GM19397 (cell line): ENCODE results near the gene YPEL1.
"Not testable (repeated sequence)": the region's sequence is repeated elsewhere in the genome, so short reads cannot be mapped to it uniquely, and the experiment has no call there.

Source experiments
- ATAC-seq: cut with Tn5 transposase; IDR thresholded peaks from one replicate; pipeline ENCODE4 v1.9.1; 2021; ENCODE audit warnings: mild to moderate bottlenecking, moderate library complexity; ENCODE audit not compliant: unreplicated experiment

The YPEL1 gene

DNA sequence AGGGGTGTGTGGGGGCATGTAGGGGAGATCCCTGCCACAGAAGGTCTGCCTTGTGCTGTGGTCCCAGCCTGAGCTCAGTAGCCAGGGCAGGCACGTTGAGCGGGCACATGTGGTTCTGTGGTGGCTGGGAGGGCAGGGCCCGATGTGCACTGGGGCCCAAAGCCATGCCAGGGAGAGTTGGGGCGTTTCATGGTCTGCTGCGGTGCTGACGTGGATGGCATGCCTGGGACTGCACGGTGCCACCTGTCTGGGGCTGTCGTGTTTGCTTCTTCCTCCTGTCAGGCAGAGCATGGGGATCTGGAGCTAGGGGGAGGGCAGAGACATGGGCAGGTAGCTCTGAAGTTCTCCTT, 50.5 kb downstream of the YPEL1 start:
- ATAC-seq, result no peak

DNA sequence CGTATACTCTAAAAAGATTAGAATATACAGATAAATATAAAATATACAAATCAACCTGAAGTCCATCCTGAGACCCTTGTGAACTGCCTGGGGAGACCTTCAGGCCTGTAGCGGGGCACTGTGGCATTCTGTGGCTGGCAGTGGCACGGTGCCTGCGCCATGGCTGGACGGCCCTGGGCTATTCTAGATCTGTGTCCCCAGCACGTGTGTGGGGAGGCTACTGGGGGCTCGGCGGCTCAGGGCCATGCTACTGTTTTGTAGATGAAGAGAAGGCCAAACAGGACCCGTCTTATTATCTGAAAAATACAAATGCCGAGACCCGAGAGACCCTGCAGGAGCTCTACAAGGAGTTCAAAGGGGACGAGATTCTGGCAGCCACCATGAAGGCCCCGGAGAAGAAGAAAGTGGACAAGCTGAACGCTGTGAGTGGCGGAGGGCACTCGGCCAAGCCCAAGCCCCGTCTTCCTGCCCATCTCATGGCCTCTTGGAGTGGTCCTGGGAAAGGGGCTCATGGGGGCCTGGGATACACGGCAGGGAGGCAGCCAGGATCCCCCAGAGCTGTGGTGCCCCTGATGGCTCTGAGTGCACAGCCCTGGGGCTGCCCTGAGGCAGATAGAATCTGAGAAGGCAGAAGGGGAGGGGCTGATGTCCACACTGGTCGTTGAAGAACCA, 51.0 kb downstream of the YPEL1 start:
- ATAC-seq, result no peak

DNA sequence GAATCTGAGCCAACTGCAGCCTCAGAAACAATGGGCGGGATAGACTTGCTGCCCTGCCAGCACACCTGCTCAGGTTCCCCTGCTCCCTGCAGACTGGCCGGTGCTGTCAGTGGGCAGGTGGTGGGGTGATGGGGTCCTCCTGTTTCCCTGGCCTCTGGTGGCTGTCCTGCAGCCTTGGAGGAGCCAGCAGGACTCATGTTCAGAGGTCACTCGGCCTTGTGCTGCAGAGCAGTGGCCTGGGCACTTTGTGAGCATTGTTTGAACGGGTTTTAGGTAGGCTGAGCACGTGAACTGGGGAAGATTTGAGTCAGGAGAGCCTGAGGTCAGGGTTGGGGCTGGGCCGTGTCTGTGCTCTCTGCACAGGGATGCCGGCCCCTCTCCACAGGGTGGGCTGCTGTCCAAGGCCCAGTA, 52.2 kb downstream of the YPEL1 start:
- no peak for ATAC-seq

DNA sequence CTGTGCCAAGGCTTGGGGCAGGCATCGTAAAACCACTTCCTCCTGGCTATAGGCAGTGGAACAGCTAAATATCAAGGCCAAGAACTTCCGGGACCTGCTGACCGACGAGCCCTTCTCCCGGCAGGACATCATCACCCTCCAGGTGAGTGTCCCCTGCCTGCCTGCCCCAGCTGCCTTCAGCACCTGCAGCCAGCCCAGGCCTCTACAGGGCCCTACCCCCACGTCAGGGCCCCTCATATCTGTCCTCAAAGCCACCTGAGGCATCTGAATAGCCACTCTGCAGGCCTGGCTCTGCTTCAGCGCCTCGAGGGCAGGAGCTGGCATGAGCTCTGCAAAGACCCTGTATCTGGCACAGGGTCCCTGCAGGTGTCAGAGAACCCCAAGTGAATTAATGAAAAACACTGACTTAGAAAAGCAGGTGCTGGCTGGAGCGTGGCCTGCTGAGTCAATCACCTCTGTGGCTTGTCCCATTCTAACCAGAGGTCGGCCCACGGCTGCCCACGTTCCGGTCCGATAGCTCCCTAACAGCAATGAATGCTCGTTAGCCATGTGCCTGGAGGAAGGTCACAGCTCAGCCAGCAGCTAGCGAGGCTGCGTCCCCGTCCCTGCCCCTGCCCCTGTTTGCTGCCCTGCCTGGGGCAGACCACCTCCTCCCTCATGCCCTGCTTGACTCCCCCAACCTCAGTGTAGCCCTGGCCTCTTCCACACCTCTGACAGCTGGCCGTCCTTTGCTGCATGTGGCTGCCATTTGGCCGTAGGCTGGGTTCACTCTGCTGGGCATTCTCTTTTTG, 53.0 kb downstream of the YPEL1 start:
- ATAC-seq, result no peak

DNA sequence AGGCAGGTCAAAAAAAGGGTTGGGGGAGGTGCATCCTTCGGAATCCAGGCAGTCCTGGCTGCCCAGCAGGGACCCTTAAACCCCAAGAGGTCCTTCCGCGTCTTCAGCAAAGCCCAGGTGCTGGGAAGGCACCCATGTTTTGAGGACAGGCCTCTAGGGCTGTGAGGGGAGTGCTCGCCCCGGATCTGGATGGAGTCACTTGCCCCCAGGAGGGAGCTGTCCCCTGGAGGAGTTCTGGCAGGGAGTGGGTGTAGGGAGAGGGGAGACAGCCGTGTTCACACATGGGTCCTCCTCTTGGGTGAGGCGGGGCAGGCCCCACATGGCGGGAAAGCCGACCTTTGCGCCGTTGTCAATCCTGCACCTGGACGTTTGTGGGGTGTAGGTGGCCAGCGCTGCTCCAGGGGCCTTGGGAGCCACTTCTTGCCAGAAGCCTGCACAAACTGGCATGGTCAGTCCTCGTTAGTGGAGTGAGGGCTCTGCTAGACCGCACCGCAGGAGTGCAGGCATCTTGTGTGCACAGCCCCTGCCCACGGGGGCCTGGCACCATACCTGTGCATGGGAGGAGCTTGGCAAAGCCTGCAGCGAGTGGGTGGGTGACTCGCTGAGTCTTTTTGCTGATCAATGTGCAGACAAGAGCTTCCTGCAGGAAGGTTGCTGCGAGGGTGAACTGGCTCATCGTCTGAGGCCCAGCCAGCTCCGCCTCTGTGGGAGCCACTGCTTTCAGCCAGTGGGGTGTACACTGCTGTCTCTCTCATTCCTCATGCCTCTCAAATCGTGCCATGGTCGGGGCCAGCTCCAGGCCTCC, 53.8 kb downstream of the YPEL1 start:
- no peak for ATAC-seq

DNA sequence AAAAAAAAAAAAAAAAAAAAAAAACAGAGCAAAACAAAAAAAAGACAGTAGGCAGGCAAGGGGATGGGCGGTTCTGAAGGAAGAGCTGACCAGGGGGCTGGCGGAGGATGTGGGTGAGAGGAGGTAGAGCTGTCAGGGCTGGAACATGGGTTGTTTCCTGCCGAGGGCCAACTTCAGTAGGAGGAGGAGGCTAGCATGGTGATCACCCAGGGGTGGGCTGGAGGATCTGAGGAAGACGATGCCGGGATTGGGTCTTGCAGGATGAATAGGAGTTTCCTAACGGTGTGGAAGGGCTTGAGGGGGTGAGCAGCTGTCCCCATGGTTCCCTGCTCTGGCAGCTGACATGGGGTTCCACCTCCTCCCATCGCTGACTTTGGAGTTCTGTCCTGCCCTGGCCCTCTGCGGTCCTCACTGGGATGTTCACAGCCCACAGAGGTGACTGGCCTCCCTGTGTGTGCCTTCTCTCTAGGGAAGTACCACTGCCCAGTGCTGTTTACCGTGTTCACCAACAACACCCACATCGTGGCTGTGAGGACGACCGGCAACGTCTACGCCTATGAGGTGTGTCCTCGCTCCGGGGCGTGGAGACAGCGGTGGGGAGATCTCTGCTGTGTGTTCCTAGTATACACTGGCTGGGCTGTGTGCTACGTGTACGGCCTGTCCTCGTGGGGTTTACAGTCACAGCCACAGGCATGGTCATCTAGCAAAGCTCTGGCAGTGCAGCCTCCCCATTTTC, 54.6 kb downstream of the YPEL1 start:
- no peak for ATAC-seq

DNA sequence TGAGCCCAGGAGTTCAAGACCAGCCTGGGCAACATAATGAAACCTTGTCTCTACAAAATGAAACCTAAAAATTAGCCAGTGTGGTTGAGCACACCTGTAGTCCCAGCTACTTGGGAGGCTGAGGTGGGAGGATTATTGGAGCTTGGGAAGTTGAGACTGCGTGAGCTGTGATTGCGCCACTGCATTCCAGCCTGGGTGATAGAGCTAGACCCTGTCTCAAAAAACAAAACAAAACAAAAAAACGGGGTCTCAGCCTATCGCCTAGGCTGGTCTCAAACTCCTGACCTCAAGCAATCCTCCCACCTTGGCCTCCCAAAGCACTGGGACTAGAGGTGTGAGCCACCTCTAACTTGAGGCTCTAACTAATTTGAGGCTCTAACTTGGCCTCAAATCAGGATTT, 56.2 kb downstream of the YPEL1 start:
- no peak for ATAC-seq

DNA sequence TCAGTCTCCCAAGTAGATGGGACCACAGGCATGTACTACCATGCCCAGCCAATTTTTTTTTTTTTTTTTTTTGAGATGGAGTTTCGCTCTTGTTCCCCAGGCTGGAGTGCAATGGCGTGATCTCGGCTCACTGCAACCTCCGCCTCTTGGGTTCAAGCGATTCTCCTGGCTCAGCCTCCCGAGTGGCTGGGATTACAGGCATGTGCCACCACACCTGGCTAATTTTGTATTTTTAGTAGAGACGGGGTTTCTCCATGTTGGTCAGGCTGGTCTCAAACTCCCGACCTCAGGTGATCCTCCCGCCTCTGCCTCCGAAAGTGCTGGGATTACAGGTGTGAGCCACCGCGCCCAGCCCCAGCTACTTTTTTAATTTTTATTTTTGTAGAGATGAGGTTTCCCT, 56.8 kb downstream of the YPEL1 start:
- not testable (repeated sequence) for ATAC-seq

DNA sequence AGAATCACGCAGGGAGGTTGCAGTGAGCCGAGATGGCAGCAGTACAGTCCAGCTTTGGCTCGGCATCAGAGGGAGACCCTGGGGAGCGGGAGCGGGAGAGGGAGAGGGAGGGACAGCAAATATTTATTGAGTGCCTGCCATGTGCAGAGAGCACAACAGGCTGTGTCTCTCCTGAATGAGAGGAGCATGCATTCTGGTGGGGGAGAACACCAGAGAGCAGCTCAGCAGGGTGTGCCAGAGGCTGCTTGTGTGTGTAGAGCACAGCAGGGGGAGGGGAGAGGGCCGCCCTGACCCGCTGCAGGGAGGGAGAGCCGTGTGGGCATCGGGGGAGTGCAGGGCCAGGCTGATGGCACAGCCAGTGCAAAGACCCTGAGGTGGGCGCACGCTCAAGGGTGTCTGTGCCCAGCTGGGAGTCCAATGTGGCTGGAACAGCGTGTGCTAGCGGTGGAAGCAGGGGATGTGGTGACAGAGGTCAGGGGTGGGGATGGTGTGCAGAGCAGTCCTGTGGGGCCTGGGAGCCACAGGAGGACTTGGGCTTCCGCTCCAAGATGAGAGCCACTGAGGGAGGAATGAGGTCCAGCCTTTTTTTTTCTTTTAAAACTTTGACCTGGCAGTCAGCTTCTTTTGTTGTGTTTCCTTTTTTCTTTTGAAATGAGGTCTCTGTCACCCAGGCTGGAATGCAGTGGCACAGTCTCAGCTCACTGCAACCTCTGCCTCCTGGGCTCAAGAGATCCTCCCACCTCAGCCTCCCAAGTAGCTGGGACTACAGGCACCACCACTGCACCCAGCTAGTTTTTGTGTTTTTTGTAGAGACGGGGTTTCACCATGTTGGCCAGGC, 57.8 kb downstream of the YPEL1 start:
- ATAC-seq, result no peak

DNA sequence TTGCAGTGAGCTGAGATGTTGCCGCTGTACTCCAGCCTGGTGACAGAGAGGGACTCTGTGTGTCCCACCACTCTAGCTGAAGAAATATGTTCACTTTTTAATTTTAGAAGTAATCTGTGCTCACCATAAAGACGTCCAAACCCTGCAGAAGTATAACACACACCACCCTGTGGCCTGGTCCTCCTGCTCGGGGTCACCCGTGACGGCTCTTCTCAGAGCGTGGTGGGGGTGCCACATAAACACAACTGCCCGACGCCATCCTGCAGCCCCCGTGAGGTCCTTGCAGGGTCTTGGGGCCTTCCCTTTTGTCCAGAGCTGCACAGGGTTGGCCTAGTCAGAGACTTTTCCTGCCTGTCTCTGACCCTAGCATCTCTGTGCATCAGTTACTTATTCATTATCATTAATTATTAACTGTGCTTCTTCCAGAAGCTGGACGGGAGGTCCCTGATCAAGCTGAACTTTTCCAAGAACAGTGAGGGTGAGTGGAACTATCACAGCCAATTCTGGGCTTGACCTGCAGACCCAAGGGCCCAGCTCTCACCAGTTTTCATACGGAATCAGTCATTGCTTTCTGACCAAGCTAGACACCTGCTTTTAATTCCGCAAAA, 60.9 kb downstream of the YPEL1 start:
- ATAC-seq, result no peak

DNA sequence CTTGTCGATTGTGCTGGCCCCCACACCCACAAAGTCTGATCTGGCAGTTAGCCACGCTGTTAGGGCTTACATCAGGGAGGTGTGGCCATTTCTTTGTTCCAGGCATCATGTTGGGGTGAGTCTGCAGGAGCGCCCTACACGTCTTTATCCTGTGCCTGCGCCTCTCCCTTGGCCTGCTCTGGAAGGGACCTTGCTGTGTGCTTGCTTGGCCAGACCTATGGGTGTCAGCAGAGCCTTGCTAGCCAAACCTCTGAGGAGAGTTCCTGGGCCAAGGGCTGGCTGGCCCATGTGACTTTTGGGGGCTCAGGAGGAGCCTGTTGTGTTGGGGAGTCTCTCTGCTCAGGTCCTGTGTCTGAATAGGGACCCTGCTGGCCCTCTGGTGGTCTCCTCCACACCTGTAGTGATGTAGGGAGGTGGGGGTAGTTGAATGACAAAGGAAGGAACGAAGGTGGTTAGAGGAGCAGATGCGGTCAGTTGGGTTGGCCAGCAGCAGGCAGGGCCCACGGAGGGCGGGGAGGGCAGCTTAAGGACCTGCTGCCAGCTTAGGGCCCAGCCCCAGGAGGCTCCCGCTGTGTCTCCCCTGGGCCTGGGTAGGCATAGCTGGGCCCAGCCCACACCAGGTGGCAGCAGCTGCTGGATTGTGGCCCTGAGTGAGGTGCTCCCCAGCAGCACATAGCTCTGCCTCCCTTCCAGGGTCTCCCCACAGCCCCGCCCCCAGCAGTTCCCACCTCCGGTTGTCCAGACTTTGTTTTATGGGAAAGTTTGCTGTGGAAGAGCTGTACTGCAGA, 61.9 kb downstream of the YPEL1 start:
- no peak for ATAC-seq

DNA sequence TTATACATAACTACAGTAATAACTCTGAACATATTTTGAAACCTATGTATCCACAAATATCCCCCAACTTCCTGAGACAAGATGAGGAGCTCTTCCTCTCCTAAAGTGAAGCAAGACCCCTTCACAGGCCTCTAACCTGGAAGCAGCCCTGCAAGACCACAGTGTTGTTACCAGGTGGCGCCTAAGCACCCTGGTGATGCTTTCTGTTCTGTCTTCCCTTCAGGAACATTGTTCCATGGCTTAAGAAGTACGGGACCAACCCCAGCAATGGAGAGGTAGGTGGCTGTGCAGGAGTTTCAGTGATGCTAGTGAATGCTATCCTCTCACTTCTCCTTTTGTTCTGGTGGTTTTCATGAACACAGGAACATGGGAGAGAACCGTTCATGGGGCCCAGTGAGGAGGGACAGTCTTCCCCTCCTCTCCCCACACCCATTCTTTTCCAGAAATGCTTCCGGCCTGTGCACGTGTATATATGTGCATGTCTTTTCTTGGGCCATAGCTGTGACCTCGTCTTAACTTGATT, 63.4 kb downstream of the YPEL1 start:
- no peak for ATAC-seq

DNA sequence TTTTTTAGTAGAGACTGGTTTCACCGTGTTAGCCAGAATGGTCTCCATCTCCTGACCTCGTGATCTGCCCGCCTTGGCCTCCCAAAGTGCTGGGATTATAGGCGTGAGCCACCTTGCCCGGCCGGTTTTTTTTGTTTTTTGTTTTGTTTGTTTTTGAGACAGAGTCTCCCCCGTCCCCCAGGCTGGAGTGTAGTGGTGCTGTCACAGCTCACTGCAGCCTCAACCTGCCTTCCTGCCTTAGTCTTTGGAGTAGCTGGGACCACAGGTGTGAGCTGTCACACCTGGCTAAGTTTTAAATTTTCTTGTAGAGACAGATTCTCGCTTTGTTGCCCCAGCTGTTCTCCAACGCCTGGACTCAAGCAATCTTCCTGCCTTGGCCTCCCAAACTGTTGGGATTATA, 66.6 kb downstream of the YPEL1 start:
- ATAC-seq, result no peak

DNA sequence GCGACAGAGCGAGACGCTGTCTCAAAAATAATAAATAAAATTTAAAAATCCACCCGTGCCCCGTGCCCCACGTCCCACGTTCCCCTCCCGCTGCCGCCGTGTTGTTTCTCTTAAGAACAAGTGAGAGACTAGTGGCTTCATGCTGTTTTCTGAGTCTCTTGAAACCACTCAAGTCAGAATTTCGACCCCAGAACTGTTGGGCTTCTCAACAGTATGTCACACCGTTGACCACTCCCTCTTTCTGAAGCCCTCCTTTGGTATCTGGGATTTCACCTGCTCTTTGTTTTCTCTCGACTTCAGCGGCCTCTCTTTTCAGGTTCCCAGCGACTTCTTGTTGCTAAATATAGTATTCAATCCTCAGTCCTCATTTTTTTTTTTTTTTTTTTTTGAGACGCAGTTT, 68.8 kb downstream of the YPEL1 start:
- no peak for ATAC-seq

DNA sequence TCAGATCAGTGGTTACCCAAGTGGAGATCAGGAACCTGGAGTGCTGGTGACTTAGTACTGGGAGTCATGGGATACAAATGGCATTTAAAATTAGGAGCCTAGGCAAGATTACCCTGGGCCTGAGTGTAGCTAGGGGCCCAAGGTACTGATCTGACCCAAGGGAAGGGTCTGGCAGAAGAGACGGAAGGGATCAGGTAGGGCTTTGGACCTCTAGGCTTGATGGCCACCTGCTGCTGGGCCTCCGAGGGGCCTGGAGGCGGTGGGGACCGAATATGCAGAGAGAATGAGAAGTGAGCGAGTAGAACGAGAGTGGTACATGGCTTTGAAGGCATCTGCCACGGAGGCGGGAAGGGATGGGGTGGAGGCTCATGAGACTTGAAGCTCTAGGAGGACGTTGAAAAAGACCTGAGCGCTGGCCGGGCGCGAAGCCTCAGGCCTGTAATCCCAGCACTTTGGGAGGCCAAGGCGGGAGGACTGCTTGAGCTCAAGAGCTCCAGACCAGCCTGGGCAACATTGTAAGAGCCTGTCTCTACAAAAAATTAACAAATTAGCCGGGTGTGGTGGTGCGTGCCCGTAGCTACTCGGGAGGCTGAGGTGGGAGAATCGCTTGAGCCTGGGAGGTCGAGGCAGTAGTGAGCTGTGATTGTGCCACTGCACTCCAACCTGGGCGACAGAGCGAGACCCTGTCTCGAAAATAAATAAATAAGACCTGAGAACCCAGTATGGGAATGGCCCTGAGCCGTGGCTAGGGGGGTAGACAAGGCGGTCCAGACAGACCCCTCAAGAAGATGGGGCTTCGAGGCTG, 70.3 kb downstream of the YPEL1 start:
- ATAC-seq, result no peak

DNA sequence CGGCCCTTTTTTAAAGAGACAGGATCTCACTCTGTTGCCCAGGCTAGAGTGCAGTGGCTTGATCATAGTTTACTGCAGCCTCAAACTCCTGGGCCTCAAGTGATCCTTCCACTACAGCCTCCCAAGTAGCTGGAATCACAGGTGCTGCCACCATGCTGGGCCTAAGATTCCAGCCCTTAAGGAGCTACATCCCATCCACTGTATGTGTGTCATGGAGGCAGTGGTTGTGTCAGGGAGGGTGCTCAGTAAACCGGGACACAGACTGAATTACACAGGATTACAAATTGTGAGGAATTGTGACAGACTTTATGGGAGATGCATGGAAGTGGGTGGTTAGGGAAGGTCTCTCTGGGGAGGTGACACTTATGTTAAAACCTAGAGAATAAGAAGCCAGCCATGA, 71.9 kb downstream of the YPEL1 start:
- ATAC-seq, result no peak

DNA sequence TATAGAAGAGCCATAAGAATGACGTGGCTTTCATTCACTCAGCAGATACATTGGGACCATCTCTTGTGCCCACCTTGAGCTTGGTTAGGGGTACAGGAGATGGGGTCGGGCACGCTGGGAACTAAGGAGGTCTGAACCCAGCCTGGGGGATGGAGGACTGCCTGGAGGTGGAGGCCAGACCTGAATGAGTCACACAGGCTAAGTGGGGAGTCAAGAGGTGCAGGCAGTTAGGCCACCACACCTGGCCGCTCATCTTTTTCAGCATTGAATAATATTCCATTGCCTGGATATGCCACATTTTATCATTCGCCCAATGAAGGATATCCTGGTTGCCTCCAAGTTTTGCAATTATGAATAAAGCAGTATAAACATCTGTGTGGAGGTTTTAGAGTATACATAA, 73.6 kb downstream of the YPEL1 start:
- ATAC-seq, result no peak

DNA sequence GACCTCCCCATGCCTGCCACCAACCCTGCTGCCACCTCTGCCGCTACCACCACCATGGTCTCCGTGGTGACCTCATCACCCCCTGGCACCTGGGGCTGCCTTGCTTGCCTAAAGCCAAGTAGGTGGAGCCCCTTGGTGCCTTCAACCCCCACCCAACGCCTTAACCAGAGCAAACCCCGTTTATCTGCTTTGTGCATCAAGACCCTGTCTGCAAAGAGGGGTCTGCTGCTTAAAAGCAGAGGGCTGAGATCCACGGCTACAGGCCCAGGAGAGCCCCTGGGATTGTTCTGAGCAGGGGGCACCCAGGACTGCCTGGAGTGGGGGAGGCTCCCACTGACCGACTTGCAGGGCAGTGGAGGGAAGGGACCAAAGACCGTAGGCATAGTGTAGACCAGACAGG, 74.7 kb downstream of the YPEL1 start:
- no peak for ATAC-seq
